RWPE2 (cell line): ENCODE results near the gene TJAP1.

Source experiments
- ATAC-seq: fragments of 200-7000 bp; cut with Tn5 transposase; 3 replicates; pipeline ENCODE4 v1.9.1; 2021; ENCODE audit warnings: low read depth
- DNase-seq: peaks from one replicate; pipeline ENCODE4 v3.0.0-alpha.2; 2020; ENCODE audit warnings: low spot score
- H3K27ac ChIP-seq: fragments of 450-650 bp; 2 replicates; pipeline ENCODE4 v1.5.1; 2017; ENCODE audit warnings: mild to moderate bottlenecking; ENCODE audit not compliant: poor library complexity, severe bottlenecking
- H3K27me3 ChIP-seq: fragments of 250-450 bp; sonication (Bioruptor Pico); 2 replicates; pipeline ENCODE4 v1.5.1; 2021; ENCODE audit warnings: mild to moderate bottlenecking, moderate library complexity; ENCODE audit not compliant: insufficient read depth, poor library complexity, severe bottlenecking
- H3K36me3 ChIP-seq: fragments of 250-450 bp; sonication (Bioruptor Pico); 2 replicates; pipeline ENCODE4 v1.5.1; 2020; ENCODE audit warnings: low read depth, mild to moderate bottlenecking, moderate library complexity
- H3K4me1 ChIP-seq: fragments of 250-450 bp; sonication (Bioruptor Pico); 2 replicates; pipeline ENCODE4 v1.5.1; 2021; ENCODE audit warnings: mild to moderate bottlenecking, moderate library complexity; ENCODE audit not compliant: insufficient read depth, poor library complexity, severe bottlenecking
- H3K4me3 ChIP-seq: fragments of 250-450 bp; sonication (Bioruptor Pico); 2 replicates; pipeline ENCODE4 v1.5.1; 2021; ENCODE audit warnings: mild to moderate bottlenecking, moderate library complexity; ENCODE audit not compliant: severe bottlenecking
- H3K9me3 ChIP-seq: fragments of 250-450 bp; sonication (Bioruptor Pico); 2 replicates; pipeline ENCODE4 v1.5.1; 2021; ENCODE audit warnings: mild to moderate bottlenecking, moderate library complexity; ENCODE audit not compliant: severe bottlenecking
- CTCF ChIP-seq: fragments of 450-650 bp; IDR thresholded peaks from one replicate; pipeline ENCODE4 v1.5.1; 2017; ENCODE audit warnings: mild to moderate bottlenecking, moderate library complexity; ENCODE audit not compliant: poor library complexity, severe bottlenecking

TJAP1 gene

GRCh38 chr6:43451939-43452338 is 25.4 kb upstream of the TJAP1 start:
- H3K4me1 ChIP-seq: no peaks in the 10 kb centered on the region
- H3K9me3 ChIP-seq: no peaks in the 10 kb centered on the region
- no peak for TF ChIP-seq CTCF
- H3K4me3 ChIP-seq: no peak overlapping the region
- no peak for DNase-seq
- ATAC-seq: no peak
- H3K27ac ChIP-seq: no peak overlapping the region
- H3K27me3 ChIP-seq: no peaks in the 10 kb centered on the region
- peaks cover 47% of the 10 kb centered on the region for H3K36me3 ChIP-seq

GRCh38 chr6:43452896-43453295 is 24.5 kb upstream of the TJAP1 start:
- TF ChIP-seq CTCF: no peak
- no peak for ATAC-seq
- H3K4me3 ChIP-seq: no peak overlapping the region

GRCh38 chr6:43453831-43454230 is 23.5 kb upstream of the TJAP1 start:
- Histone ChIP-seq H3K27ac (peak overlapping the region; percentile 79), H3K4me3 (no peak overlapping the region), H3K36me3 (peaks cover 40% of the 10 kb centered on the region), H3K9me3 (no peaks in the 10 kb centered on the region), H3K27me3 (no peaks in the 10 kb centered on the region), H3K4me1 (no peaks in the 10 kb centered on the region)
- DNase-seq: no peak
- no peak for ATAC-seq
- no peak for TF ChIP-seq CTCF

More at GRCh38 chr6:43452896-43453295, 24.5 kb upstream of the TJAP1 start:
- H3K36me3 ChIP-seq: peaks cover 44% of the 10 kb centered on the region
- H3K9me3 ChIP-seq: no peaks in the 10 kb centered on the region
- no peak overlapping the region for H3K27ac ChIP-seq
- H3K4me1 ChIP-seq: no peaks in the 10 kb centered on the region
- no peaks in the 10 kb centered on the region for H3K27me3 ChIP-seq
- DNase-seq: no peak

- Histone ChIP-seq H3K4me3 (peak overlapping the region; percentile 57), H3K9me3 (no peaks in the 10 kb centered on the region), H3K27ac (peak overlapping the region; percentile 79), H3K36me3 (peaks cover 40% of the 10 kb centered on the region), H3K27me3 (no peaks in the 10 kb centered on the region), H3K4me1 (no peaks in the 10 kb centered on the region)
- DNase-seq (no peak), ATAC-seq (peak; percentile 1; the same call in 1 of the 3 replicates)
- peak; percentile 93 for TF ChIP-seq CTCF
These were observed 23.1 kb upstream of the TJAP1 start for GRCh38 chr6:43454290-43454695.

GRCh38 chr6:43454696-43455530 is 22.5 kb upstream of the TJAP1 start:
- no peaks in the 10 kb centered on the region for H3K4me1 ChIP-seq
- no peaks in the 10 kb centered on the region for H3K9me3 ChIP-seq
- peak; percentile 84 for DNase-seq
- peak; percentile 67 for ATAC-seq
- H3K36me3 ChIP-seq: peaks cover 39% of the 10 kb centered on the region
- no peaks in the 10 kb centered on the region for H3K27me3 ChIP-seq
- peak; percentile 77 for TF ChIP-seq CTCF
- peak overlapping the region; percentile 57 for H3K4me3 ChIP-seq
- H3K27ac ChIP-seq: peak overlapping the region; percentile 79
